K562 (cell line): ENCODE data around the gene SEC11A. TPM values are rescaled to one million over a fixed set of nuclear protein-coding genes. Genes with fewer than 3 reads are reported as not detected.
A peak's percentile ranks its signal among the peaks of the same experiment; 100 is the strongest.

Experiments
- ARHGAP35 ChIP-seq: fragments of 450-650 bp; IDR thresholded peaks from 2 replicates; pipeline ENCODE4 v1.6.1; 2018; ENCODE audit not compliant: partially characterized antibody
- CBX3 ChIP-seq, 2 experiments: IDR thresholded peaks; 1 replicate in 1 of 2; 2 replicates in 1 of 2; pipeline ENCODE4 v1.6.1; 2012; ENCODE audit warnings: inconsistent platforms in 2 of 2, low read length in 2 of 2, borderline replicate concordance in 1 of 2, control low read depth in 1 of 2
- CTBP1 ChIP-seq: fragments of 450-650 bp; IDR thresholded peaks from 2 replicates; pipeline ENCODE4 v1.6.1; 2016; ENCODE audit warnings: borderline replicate concordance
- ELF1 ChIP-seq: fragments of 200-800 bp; sonication (Bioruptor generic); IDR thresholded peaks from 2 replicates; pipeline ENCODE4 v1.6.1; 2016; ENCODE audit warnings: missing genetic modification characterization, missing compliant biosample characterization
- ETV1 ChIP-seq: fragments of 450-650 bp; conservative IDR thresholded peaks from 2 replicates; pipeline ENCODE4 v1.6.1; 2016; ENCODE audit warnings: missing genetic modification characterization, control low read depth, low read depth, missing compliant biosample characterization
- GABPB1 ChIP-seq: sonication (generic); formaldehyde crosslinking; IDR thresholded peaks from 2 replicates; pipeline ENCODE4 v1.8.0; 2022; ENCODE audit warnings: mild to moderate bottlenecking, missing genetic modification reagents
- KDM2B ChIP-seq: fragments of 250-450 bp; sonication (Bioruptor Pico); IDR thresholded peaks from 2 replicates; pipeline ENCODE4 v1.8.0; 2021; ENCODE audit warnings: mild to moderate bottlenecking, moderate library complexity
- MAZ ChIP-seq, 2 experiments: fragments of 450-650 bp in 1 of 2; sonication (generic) in 1 of 2; formaldehyde crosslinking; IDR thresholded peaks in 1 of 2; conservative IDR thresholded peaks in 1 of 2; 2 replicates each; pipeline versions ENCODE4 v1.4.0 to v1.5.0; 2020; ENCODE audit warnings: mild to moderate bottlenecking in 1 of 2, missing genetic modification reagents in 1 of 2
- MXI1 ChIP-seq: IDR thresholded peaks from 2 replicates; pipeline ENCODE4 v1.6.1; 2011; ENCODE audit warnings: low read depth, mild to moderate bottlenecking, improper control_type of control experiment, low read length
- RCOR1 ChIP-seq, 2 experiments: IDR thresholded peaks; 2 replicates each; pipeline ENCODE4 v1.6.1; 2012; ENCODE audit warnings: low read depth in 2 of 2, low read length in 2 of 2, borderline replicate concordance in 1 of 2, improper control_type of control experiment in 1 of 2
- SMAD3 ChIP-seq: fragments of 450-650 bp; formaldehyde crosslinking; conservative IDR thresholded peaks from 2 replicates; pipeline ENCODE4 v1.4.0; 2020; ENCODE audit warnings: mild to moderate bottlenecking
- XRCC5 ChIP-seq: fragments of 200-400 bp; formaldehyde crosslinking; IDR thresholded peaks from 2 replicates; pipeline ENCODE4 v1.6.1; 2017; ENCODE audit warnings: low read depth, mild to moderate bottlenecking, low read length
- polyA plus RNA-seq, 8 experiments: library from polyadenylated mRNA; depleted of rRNA in 4 of 8; stranded (reverse) in 5 of 8; unstranded in 3 of 8; fragments of >200 nt; fragmentation: Nextera tagmentation in 2 of 8; fragmentation: Illumina TruSeq in 1 of 8; extraction: Ambion mirVana in 2 of 8; extraction: Trizol in 1 of 8; gene quantifications; 2 replicates each; pipeline versions ENCODE4 v1.2.1 to v1.2.3, GENCODE V29; 2011 to 2014; ENCODE audit warnings: inconsistent platforms in 1 of 8, missing spikeins in 1 of 8
- total RNA-seq, 7 experiments: library from RNA; depleted of rRNA in 6 of 7; stranded (reverse); fragments of >200 nt in 6 of 7; fragmentation: Illumina TruSeq in 2 of 7; extraction: Trizol in 2 of 7; gene quantifications; 2 replicates each; pipeline versions ENCODE4 v1.2.1 to v1.2.3, GENCODE V29; 2011 to 2021; ENCODE audit warnings: low replicate concordance in 1 of 7
- TF ChIP-seq, protein P1 (sequence below), 2 experiments: fragments of 450-650 bp in 1 of 2; sonication (generic) in 1 of 2; formaldehyde crosslinking in 1 of 2; IDR thresholded peaks in 1 of 2; conservative IDR thresholded peaks in 1 of 2; 2 replicates each; pipeline versions ENCODE4 v1.6.1 to v1.8.1; 2016 to 2023; ENCODE audit warnings: mild to moderate bottlenecking in 2 of 2, moderate library complexity in 2 of 2, inconsistent platforms in 1 of 2, missing genetic modification reagents in 1 of 2
- TF ChIP-seq, protein P2 (sequence below): sonication (generic); formaldehyde crosslinking; IDR thresholded peaks from 2 replicates; pipeline ENCODE4 v1.8.1; 2023; ENCODE audit warnings: mild to moderate bottlenecking, missing genetic modification reagents
- TF ChIP-seq, protein P3 (sequence below): fragments of 450-650 bp; IDR thresholded peaks from 2 replicates; pipeline ENCODE4 v1.6.1; 2018; ENCODE audit not compliant: partially characterized antibody
- TF ChIP-seq, protein P4 (sequence below): fragments of 150-350 bp; conservative IDR thresholded peaks from 2 replicates; pipeline ENCODE4 v1.6.1; 2014; ENCODE audit warnings: low read length

SEC11A gene
- total and polyA plus RNA-seq, 9 of the 15 experiments (the other 6 are each of a cell fraction or from before 2014, with no cell fraction given): 175 to 310 (median 229) TPM

DNA sequence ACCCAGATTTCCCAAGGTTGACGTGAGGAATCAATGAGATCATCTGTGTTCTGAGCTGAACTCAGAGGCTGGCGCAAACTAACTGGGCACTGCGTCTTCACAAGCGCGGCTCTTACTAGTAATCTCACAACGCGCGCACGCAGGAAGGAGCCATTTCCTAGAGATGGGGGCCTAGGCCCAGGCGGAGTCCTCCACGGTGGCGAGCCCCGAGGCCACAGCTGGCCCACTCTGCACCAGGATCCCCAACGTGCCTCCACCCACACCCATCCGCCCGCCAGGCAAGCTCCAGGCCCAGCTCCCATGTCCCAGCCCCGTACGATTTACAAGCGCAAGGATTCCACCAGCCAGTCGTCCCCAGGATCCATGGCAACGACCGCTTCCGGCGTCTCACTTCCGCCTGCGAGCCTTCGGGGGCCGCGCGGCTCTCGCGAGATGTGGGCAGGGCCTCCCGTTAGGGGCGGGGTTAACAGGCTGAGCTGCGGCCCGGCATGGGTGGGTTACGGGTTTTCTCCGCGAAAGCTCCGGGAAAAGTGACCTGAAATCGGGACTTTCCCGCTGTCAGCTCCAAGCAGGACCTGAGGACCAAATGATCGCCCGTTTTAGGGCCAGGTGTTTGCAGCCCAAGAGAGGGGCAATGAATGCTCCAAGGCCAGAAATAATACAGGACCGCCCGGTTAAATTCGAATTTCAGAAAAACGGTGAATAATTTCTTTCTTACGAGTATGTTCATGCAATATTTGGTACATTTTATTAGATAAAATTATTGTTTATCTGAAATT lies 61.8 kb downstream of the SEC11A start, which contains the start of gene WDR73 (continued):
- TF ChIP-seq, protein P1, sequence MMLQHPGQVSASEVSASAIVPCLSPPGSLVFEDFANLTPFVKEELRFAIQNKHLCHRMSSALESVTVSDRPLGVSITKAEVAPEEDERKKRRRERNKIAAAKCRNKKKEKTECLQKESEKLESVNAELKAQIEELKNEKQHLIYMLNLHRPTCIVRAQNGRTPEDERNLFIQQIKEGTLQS (IDR thresholded peaks at IDR 0.05): no peak
- TF ChIP-seq, protein P1 (CRISPR knock-in tag; conservative IDR thresholded peaks at IDR 0.05): 0 out of 2 replicates have a peak, but pooled peaks have one; percentile 15
- TF ChIP-seq MAZ (CRISPR knock-in tag; conservative IDR thresholded peaks at IDR 0.05 in 1 of 2, IDR thresholded peaks at IDR 0.05 in 1 of 2): peak; percentile 50 to 60; a peak in 2 of 4 replicates
- TF ChIP-seq, protein P2, sequence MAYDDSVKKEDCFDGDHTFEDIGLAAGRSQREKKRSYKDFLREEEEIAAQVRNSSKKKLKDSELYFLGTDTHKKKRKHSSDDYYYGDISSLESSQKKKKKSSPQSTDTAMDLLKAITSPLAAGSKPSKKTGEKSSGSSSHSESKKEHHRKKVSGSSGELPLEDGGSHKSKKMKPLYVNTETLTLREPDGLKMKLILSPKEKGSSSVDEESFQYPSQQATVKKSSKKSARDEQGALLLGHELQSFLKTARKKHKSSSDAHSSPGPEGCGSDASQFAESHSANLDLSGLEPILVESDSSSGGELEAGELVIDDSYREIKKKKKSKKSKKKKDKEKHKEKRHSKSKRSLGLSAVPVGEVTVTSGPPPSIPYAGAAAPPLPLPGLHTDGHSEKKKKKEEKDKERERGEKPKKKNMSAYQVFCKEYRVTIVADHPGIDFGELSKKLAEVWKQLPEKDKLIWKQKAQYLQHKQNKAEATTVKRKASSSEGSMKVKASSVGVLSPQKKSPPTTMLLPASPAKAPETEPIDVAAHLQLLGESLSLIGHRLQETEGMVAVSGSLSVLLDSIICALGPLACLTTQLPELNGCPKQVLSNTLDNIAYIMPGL: no peak; the same call in 1 of the 2 replicates
- TF ChIP-seq, protein P3, sequence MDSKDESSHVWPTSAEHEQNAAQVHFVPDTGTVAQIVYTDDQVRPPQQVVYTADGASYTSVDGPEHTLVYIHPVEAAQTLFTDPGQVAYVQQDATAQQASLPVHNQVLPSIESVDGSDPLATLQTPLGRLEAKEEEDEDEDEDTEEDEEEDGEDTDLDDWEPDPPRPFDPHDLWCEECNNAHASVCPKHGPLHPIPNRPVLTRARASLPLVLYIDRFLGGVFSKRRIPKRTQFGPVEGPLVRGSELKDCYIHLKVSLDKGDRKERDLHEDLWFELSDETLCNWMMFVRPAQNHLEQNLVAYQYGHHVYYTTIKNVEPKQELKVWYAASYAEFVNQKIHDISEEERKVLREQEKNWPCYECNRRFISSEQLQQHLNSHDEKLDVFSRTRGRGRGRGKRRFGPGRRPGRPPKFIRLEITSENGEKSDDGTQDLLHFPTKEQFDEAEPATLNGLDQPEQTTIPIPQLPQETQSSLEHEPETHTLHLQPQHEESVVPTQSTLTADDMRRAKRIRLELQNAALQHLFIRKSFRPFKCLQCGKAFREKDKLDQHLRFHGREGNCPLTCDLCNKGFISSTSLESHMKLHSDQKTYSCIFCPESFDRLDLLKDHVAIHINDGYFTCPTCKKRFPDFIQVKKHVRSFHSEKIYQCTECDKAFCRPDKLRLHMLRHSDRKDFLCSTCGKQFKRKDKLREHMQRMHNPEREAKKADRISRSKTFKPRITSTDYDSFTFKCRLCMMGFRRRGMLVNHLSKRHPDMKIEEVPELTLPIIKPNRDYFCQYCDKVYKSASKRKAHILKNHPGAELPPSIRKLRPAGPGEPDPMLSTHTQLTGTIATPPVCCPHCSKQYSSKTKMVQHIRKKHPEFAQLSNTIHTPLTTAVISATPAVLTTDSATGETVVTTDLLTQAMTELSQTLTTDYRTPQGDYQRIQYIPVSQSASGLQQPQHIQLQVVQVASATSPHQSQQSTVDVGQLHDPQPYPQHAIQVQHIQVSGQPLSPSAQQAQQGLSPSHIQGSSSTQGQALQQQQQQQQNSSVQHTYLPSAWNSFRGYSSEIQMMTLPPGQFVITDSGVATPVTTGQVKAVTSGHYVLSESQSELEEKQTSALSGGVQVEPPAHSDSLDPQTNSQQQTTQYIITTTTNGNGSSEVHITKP: peak; percentile 98
- TF ChIP-seq ARHGAP35: peak; percentile 95
- TF ChIP-seq, protein P4, sequence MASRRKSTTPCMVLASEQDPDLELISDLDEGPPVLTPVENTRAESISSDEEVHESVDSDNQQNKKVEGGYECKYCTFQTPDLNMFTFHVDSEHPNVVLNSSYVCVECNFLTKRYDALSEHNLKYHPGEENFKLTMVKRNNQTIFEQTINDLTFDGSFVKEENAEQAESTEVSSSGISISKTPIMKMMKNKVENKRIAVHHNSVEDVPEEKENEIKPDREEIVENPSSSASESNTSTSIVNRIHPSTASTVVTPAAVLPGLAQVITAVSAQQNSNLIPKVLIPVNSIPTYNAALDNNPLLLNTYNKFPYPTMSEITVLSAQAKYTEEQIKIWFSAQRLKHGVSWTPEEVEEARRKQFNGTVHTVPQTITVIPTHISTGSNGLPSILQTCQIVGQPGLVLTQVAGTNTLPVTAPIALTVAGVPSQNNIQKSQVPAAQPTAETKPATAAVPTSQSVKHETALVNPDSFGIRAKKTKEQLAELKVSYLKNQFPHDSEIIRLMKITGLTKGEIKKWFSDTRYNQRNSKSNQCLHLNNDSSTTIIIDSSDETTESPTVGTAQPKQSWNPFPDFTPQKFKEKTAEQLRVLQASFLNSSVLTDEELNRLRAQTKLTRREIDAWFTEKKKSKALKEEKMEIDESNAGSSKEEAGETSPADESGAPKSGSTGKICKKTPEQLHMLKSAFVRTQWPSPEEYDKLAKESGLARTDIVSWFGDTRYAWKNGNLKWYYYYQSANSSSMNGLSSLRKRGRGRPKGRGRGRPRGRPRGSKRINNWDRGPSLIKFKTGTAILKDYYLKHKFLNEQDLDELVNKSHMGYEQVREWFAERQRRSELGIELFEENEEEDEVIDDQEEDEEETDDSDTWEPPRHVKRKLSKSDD: peak; percentile 97
- TF ChIP-seq CBX3 (IDR thresholded peaks at IDR 0.05; ENCODE audit: borderline replicate concordance in 1 of 2, low read length in 2 of 2): no peak
- TF ChIP-seq MXI1: peak; percentile 91
- TF ChIP-seq GABPB1 (CRISPR knock-in tag): peak; percentile 95
- TF ChIP-seq XRCC5: 0 out of 2 replicates have a peak, but pooled peaks have one; percentile 18
- peak; percentile 69 for TF ChIP-seq ETV1
- 0 out of 2 replicates have a peak, but pooled peaks have one; percentile 27 for TF ChIP-seq SMAD3 (CRISPR knock-in tag)
- no peak for TF ChIP-seq CTBP1
- TF ChIP-seq RCOR1 (IDR thresholded peaks at IDR 0.05; ENCODE audit: borderline replicate concordance in 1 of 2, low read depth in 2 of 2, low read length in 2 of 2): no peak
- TF ChIP-seq ELF1: peak; percentile 91
- no peak for TF ChIP-seq KDM2B (CRISPR knock-in tag)
